OCI-LY1 (cell line): Measurements from ENCODE around the gene OR10H3.

Source experiments
- CTCF ChIP-seq: fragments of 200-600 bp; sonication (generic), shearing (Covaris generic); IDR thresholded peaks from 2 replicates; pipeline ENCODE4 v1.5.1; 2017; ENCODE audit warnings: mild to moderate bottlenecking, antibody characterized with exemption, low read length, moderate library complexity, mixed read lengths
- EZH2 ChIP-seq: fragments of 200-600 bp; sonication (generic), shearing (Covaris generic); IDR thresholded peaks from 2 replicates; pipeline ENCODE4 v1.8.0; 2017; ENCODE audit warnings: borderline replicate concordance, mixed run types, mild to moderate bottlenecking, antibody characterized with exemption, low read length, moderate library complexity, mixed read lengths

- no peak for TF ChIP-seq CTCF
- no peak for TF ChIP-seq EZH2
Observed at GRCh38 chr19:15748239-15748638, 10.5 kb downstream of the OR10H3 start.
